Fibroblast of lung (primary cell): ENCODE measurements around the gene KIF26B. TPM values are rescaled to one million over a fixed set of nuclear protein-coding genes. Genes with fewer than 3 reads are reported as not detected.
A peak's percentile ranks its signal among the peaks of the same experiment; 100 is the strongest.

Source experiments
- DNase-seq, 2 donors: peaks; one replicate each; pipeline versions ENCODE4 v3.0.0 to v3.0.0-alpha.2; 2010; ENCODE audit warnings: low read depth in 2 of 2
- H2AFZ ChIP-seq: 2 replicates; pipeline ENCODE4 v1.5.1; 2012; ENCODE audit warnings: low read length, control low read depth, inconsistent platforms
- H3K27ac ChIP-seq: 2 replicates; pipeline ENCODE4 v1.5.1; 2011; ENCODE audit warnings: low read length, control low read depth; ENCODE audit not compliant: insufficient read depth
- H3K27me3 ChIP-seq: 2 replicates; pipeline ENCODE4 v1.5.1; 2011; ENCODE audit warnings: mild to moderate bottlenecking, low read length; ENCODE audit not compliant: control insufficient read depth, insufficient read depth
- H3K36me3 ChIP-seq: 2 replicates; pipeline ENCODE4 v1.5.1; 2011; ENCODE audit warnings: low read length; ENCODE audit not compliant: control insufficient read depth, insufficient read depth
- H3K4me1 ChIP-seq: 2 replicates; pipeline ENCODE4 v1.5.1; 2011; ENCODE audit warnings: low read length; ENCODE audit not compliant: control insufficient read depth, insufficient read depth; ENCODE audit errors: extremely low read depth
- H3K4me2 ChIP-seq: 2 replicates; pipeline ENCODE4 v1.5.1; 2011; ENCODE audit warnings: low read length, control low read depth; ENCODE audit not compliant: insufficient read depth; ENCODE audit errors: extremely low read depth
- H3K4me3 ChIP-seq, 4 experiments: fragments of 200-600 bp in 1 of 4; sonication (generic) in 1 of 4; replicated peaks in 1 of 4; 2 replicates each; pipeline ENCODE4 v1.5.1; 2011 to 2016; ENCODE audit warnings: low read length in 4 of 4, low read depth in 3 of 4, mild to moderate bottlenecking in 3 of 4, control low read depth in 2 of 4, inconsistent platforms in 1 of 4, mixed read lengths in 1 of 4; ENCODE audit not compliant: insufficient read depth in 1 of 4; ENCODE audit errors: control extremely low read depth in 1 of 4
- H3K79me2 ChIP-seq: 2 replicates; pipeline ENCODE4 v1.5.1; 2012; ENCODE audit warnings: mild to moderate bottlenecking, low read length, inconsistent platforms; ENCODE audit not compliant: control insufficient read depth, insufficient read depth
- H3K9ac ChIP-seq: 2 replicates; pipeline ENCODE4 v1.5.1; 2011; ENCODE audit warnings: mild to moderate bottlenecking, low read length, control low read depth; ENCODE audit not compliant: insufficient read depth
- H3K9me3 ChIP-seq: 2 replicates; pipeline ENCODE4 v1.5.1; 2012; ENCODE audit warnings: low read depth, low read length; ENCODE audit not compliant: control insufficient read depth, insufficient read depth
- H4K20me1 ChIP-seq: 2 replicates; pipeline ENCODE4 v1.5.1; 2011; ENCODE audit warnings: low read length; ENCODE audit not compliant: control insufficient read depth, insufficient read depth; ENCODE audit errors: extremely low read depth
- EZH2 ChIP-seq: IDR thresholded peaks from 2 replicates; pipeline ENCODE4 v1.5.1; 2012; ENCODE audit warnings: low read length, control low read depth, mild to moderate bottlenecking; ENCODE audit errors: missing control alignments
- polyA plus RNA-seq, 2 donors: library from polyadenylated mRNA; depleted of rRNA in 1 of 2; stranded (reverse) in 1 of 2; unstranded in 1 of 2; fragments of >200 nt; gene quantifications; 2 replicates each; pipeline ENCODE4 v1.2.1, GENCODE V29; 2011 to 2012; ENCODE audit warnings: missing spikeins in 1 of 2
- total RNA-seq: library from RNA; depleted of rRNA; stranded (reverse); fragments of >200 nt; gene quantifications from 2 replicates; pipeline ENCODE4 v1.2.1, GENCODE V29; 2014
- TF ChIP-seq, protein P1 (sequence below), 2 donors: IDR thresholded peaks in 1 of 2; conservative IDR thresholded peaks in 1 of 2; 1 replicate in 1 of 2; 2 replicates in 1 of 2; pipeline ENCODE4 v1.5.1; 2011 to 2012; ENCODE audit warnings: low read length in 2 of 2, control low read depth in 1 of 2, inconsistent platforms in 1 of 2, low read depth in 1 of 2, mild to moderate bottlenecking in 1 of 2

KIF26B gene
- total and polyA plus RNA-seq, 2 donors (not counting 1 experiment from before 2014, with no cell fraction given) = 5.3 to 6.1 TPM

- DNase-seq = peak in 1 of 2 donors; percentile 90
- TF ChIP-seq EZH2 = no peak
- TF ChIP-seq, protein P1, sequence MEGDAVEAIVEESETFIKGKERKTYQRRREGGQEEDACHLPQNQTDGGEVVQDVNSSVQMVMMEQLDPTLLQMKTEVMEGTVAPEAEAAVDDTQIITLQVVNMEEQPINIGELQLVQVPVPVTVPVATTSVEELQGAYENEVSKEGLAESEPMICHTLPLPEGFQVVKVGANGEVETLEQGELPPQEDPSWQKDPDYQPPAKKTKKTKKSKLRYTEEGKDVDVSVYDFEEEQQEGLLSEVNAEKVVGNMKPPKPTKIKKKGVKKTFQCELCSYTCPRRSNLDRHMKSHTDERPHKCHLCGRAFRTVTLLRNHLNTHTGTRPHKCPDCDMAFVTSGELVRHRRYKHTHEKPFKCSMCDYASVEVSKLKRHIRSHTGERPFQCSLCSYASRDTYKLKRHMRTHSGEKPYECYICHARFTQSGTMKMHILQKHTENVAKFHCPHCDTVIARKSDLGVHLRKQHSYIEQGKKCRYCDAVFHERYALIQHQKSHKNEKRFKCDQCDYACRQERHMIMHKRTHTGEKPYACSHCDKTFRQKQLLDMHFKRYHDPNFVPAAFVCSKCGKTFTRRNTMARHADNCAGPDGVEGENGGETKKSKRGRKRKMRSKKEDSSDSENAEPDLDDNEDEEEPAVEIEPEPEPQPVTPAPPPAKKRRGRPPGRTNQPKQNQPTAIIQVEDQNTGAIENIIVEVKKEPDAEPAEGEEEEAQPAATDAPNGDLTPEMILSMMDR (conservative IDR thresholded peaks at IDR 0.05 in 1 of 2, IDR thresholded peaks at IDR 0.05 in 1 of 2; ENCODE audit: low read depth in 1 of 2, low read length in 2 of 2) = no peak
- H3K4me1 ChIP-seq = no peaks in the 10 kb centered on the region
- no peak overlapping the region for H3K4me3 ChIP-seq
- no peaks in the 10 kb centered on the region for H4K20me1 ChIP-seq
- H3K79me2 ChIP-seq = no peaks in the 10 kb centered on the region
- no peak overlapping the region for H3K9ac ChIP-seq
- no peak overlapping the region for H3K27ac ChIP-seq
- no peak overlapping the region for H2AFZ ChIP-seq
- no peaks in the 10 kb centered on the region for H3K9me3 ChIP-seq
- H3K4me2 ChIP-seq = no peak overlapping the region
- H3K36me3 ChIP-seq = no peaks in the 10 kb centered on the region
- no peaks in the 10 kb centered on the region for H3K27me3 ChIP-seq
Observed at GRCh38 chr1:245742896-245743295, 588.1 kb downstream of the KIF26B start.

GRCh38 chr1:245748240-245748639 is 593.5 kb downstream of the KIF26B start:
- Histone ChIP-seq H4K20me1 (no peaks in the 10 kb centered on the region), H3K4me2 (no peak overlapping the region), H3K9ac (no peak overlapping the region), H3K27ac (no peak overlapping the region), H3K9me3 (no peaks in the 10 kb centered on the region), H3K27me3 (no peaks in the 10 kb centered on the region), H3K79me2 (no peaks in the 10 kb centered on the region), H2AFZ (no peak overlapping the region), H3K36me3 (no peaks in the 10 kb centered on the region), H3K4me1 (no peaks in the 10 kb centered on the region), H3K4me3 (no peak overlapping the region)
- TF ChIP-seq, protein P1 (conservative IDR thresholded peaks at IDR 0.05 in 1 of 2, IDR thresholded peaks at IDR 0.05 in 1 of 2; ENCODE audit: low read depth in 1 of 2, low read length in 2 of 2) = no peak
- no peak for TF ChIP-seq EZH2
- DNase-seq = peak in 1 of 2 donors; percentile 67

DNA sequence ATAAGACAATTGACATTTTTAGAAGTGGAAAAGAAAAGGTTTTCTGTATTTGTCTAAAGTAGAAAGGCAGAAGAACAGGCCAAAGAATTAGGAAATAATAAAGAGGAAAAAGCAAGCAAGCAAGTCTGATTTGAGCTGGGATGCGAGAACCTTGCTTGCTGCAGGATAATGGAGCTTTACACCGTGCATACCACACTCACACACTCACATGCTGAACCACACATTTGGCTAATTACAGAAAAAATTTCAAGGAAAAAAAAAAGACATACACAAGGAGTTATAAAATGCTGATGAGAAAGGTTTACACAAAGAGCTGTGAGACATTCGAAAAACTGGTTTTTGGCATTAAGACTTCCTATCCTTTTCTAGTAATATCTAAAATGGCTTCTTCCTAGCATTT is 593.9 kb downstream of the KIF26B start:
- no peaks in the 10 kb centered on the region for H4K20me1 ChIP-seq
- no peak overlapping the region for H3K4me2 ChIP-seq
- no peaks in the 10 kb centered on the region for H3K9me3 ChIP-seq
- H3K27me3 ChIP-seq = no peaks in the 10 kb centered on the region
- TF ChIP-seq EZH2 = no peak
- TF ChIP-seq, protein P1 (conservative IDR thresholded peaks at IDR 0.05 in 1 of 2, IDR thresholded peaks at IDR 0.05 in 1 of 2; ENCODE audit: low read depth in 1 of 2, low read length in 2 of 2) = no peak
- no peak overlapping the region for H3K9ac ChIP-seq
- H3K4me1 ChIP-seq = no peaks in the 10 kb centered on the region
- H3K4me3 ChIP-seq = no peak overlapping the region
- no peak overlapping the region for H2AFZ ChIP-seq
- H3K36me3 ChIP-seq = no peaks in the 10 kb centered on the region
- no peak overlapping the region for H3K27ac ChIP-seq
- H3K79me2 ChIP-seq = no peaks in the 10 kb centered on the region
- DNase-seq = no peak
